SK-N-SH treated with all-trans-retinoic acid at 6 μM for 48 hours (cell line): ENCODE data around the gene ARHGAP24.

Source experiments
- ATAC-seq: fragments of 200-7000 bp; cut with Tn5 transposase; 3 replicates; pipeline ENCODE4 v1.9.1; 2020; ENCODE audit warnings: mild to moderate bottlenecking, moderate library complexity
- ARNTL ChIP-seq: fragments of 450-650 bp; formaldehyde crosslinking; IDR thresholded peaks from 2 replicates; pipeline ENCODE4 v1.5.0; 2020; ENCODE audit warnings: low read depth, mild to moderate bottlenecking, moderate library complexity, borderline replicate concordance
- BACH2 ChIP-seq: fragments of 250-450 bp; sonication (Bioruptor Pico); IDR thresholded peaks from 2 replicates; pipeline ENCODE4 v1.9.0; 2021; ENCODE audit warnings: mild to moderate bottlenecking, borderline replicate concordance
- ESRRG ChIP-seq: fragments of 250-450 bp; sonication (Bioruptor Pico); IDR thresholded peaks from 2 replicates; pipeline ENCODE4 v1.6.1; 2021; ENCODE audit warnings: mild to moderate bottlenecking
- GLIS3 ChIP-seq: fragments of 250-450 bp; sonication (Bioruptor Pico); IDR thresholded peaks from 2 replicates; pipeline ENCODE4 v1.5.0; 2020; ENCODE audit warnings: mild to moderate bottlenecking, moderate library complexity
- ISL1 ChIP-seq: fragments of 250-450 bp; sonication (Bioruptor Pico); IDR thresholded peaks from 2 replicates; pipeline ENCODE4 v2.1.2; 2022; ENCODE audit warnings: mild to moderate bottlenecking, moderate library complexity
- OSR1 ChIP-seq: fragments of 250-450 bp; sonication (Bioruptor Pico); IDR thresholded peaks from 2 replicates; pipeline ENCODE4 v1.8.0; 2022; ENCODE audit warnings: moderate library complexity, mild to moderate bottlenecking, inconsistent platforms
- PATZ1 ChIP-seq: fragments of 250-450 bp; sonication (Bioruptor Pico); IDR thresholded peaks from 2 replicates; pipeline ENCODE4 v1.8.0; 2020; ENCODE audit warnings: mild to moderate bottlenecking, moderate library complexity, borderline replicate concordance
- RARB ChIP-seq: fragments of 250-450 bp; sonication (Bioruptor Pico); IDR thresholded peaks from 2 replicates; pipeline ENCODE4 v1.8.0; 2021; ENCODE audit warnings: mild to moderate bottlenecking, moderate library complexity
- SNAI2 ChIP-seq: fragments of 250-450 bp; sonication (Bioruptor Pico); IDR thresholded peaks from 2 replicates; pipeline ENCODE4 v1.5.0; 2020; ENCODE audit warnings: mild to moderate bottlenecking, moderate library complexity
- TCF4 ChIP-seq: fragments of 250-450 bp; sonication (Bioruptor Pico); IDR thresholded peaks from 2 replicates; pipeline ENCODE4 v1.8.0; 2021; ENCODE audit warnings: mild to moderate bottlenecking, moderate library complexity, borderline replicate concordance
- TSHZ2 ChIP-seq: fragments of 250-450 bp; sonication (Bioruptor Pico); IDR thresholded peaks from 2 replicates; pipeline ENCODE4 v1.5.0; 2020; ENCODE audit warnings: mild to moderate bottlenecking, moderate library complexity
- ZC3H10 ChIP-seq: fragments of 250-450 bp; sonication (Bioruptor Pico); IDR thresholded peaks from 2 replicates; pipeline ENCODE4 v1.5.1; 2021; ENCODE audit warnings: mild to moderate bottlenecking, moderate library complexity
- ZFP3 ChIP-seq: fragments of 250-450 bp; sonication (Bioruptor Pico); IDR thresholded peaks from 2 replicates; pipeline ENCODE4 v1.5.0; 2020; ENCODE audit warnings: mild to moderate bottlenecking, moderate library complexity
- ZFP30 ChIP-seq: fragments of 450-650 bp; formaldehyde crosslinking; IDR thresholded peaks from 2 replicates; pipeline ENCODE4 v1.5.0; 2022; ENCODE audit warnings: mild to moderate bottlenecking, moderate library complexity
- ZNF565 ChIP-seq: fragments of 450-650 bp; formaldehyde crosslinking; conservative IDR thresholded peaks from 2 replicates; pipeline ENCODE4 v1.5.0; 2020; ENCODE audit warnings: low read depth, mild to moderate bottlenecking, moderate library complexity
- ZNF70 ChIP-seq: fragments of 450-650 bp; formaldehyde crosslinking; IDR thresholded peaks from 2 replicates; pipeline ENCODE4 v1.5.0; 2020; ENCODE audit warnings: mild to moderate bottlenecking, moderate library complexity
- ZNF8 ChIP-seq: fragments of 450-650 bp; formaldehyde crosslinking; IDR thresholded peaks from 2 replicates; pipeline ENCODE4 v1.5.0; 2020; ENCODE audit warnings: mild to moderate bottlenecking, moderate library complexity
- TF ChIP-seq, protein P1 (sequence below): fragments of 250-450 bp; sonication (Bioruptor Pico); IDR thresholded peaks from 2 replicates; pipeline ENCODE4 v1.5.1; 2021; ENCODE audit warnings: mild to moderate bottlenecking, moderate library complexity
- TF ChIP-seq, protein P2 (sequence below): fragments of 250-450 bp; sonication (Bioruptor Pico); IDR thresholded peaks from 2 replicates; pipeline ENCODE4 v1.5.1; 2020; ENCODE audit warnings: low read depth, mild to moderate bottlenecking, moderate library complexity
- TF ChIP-seq, protein P3 (sequence below): fragments of 250-450 bp; sonication (Bioruptor Pico); IDR thresholded peaks from 2 replicates; pipeline ENCODE4 v1.8.0; 2021; ENCODE audit warnings: low read depth, mild to moderate bottlenecking, moderate library complexity, borderline replicate concordance

The ARHGAP24 gene

GRCh38 chr4:85929961-85930665, 455.2 kb downstream of the ARHGAP24 start:
- TF ChIP-seq, protein P1, sequence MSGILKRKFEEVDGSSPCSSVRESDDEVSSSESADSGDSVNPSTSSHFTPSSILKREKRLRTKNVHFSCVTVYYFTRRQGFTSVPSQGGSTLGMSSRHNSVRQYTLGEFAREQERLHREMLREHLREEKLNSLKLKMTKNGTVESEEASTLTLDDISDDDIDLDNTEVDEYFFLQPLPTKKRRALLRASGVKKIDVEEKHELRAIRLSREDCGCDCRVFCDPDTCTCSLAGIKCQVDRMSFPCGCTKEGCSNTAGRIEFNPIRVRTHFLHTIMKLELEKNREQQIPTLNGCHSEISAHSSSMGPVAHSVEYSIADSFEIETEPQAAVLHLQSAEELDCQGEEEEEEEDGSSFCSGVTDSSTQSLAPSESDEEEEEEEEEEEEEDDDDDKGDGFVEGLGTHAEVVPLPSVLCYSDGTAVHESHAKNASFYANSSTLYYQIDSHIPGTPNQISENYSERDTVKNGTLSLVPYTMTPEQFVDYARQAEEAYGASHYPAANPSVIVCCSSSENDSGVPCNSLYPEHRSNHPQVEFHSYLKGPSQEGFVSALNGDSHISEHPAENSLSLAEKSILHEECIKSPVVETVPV (CRISPR knock-in tag), result no peak
- TF ChIP-seq ARNTL, result no peak
- no peak for TF ChIP-seq SNAI2 (CRISPR knock-in tag)
- ATAC-seq, result no peak

GRCh38 chr4:85932500-85933290, 457.7 kb downstream of the ARHGAP24 start:
- no peak for ATAC-seq
- TF ChIP-seq ZFP30 (CRISPR knock-in tag), result no peak

DNA sequence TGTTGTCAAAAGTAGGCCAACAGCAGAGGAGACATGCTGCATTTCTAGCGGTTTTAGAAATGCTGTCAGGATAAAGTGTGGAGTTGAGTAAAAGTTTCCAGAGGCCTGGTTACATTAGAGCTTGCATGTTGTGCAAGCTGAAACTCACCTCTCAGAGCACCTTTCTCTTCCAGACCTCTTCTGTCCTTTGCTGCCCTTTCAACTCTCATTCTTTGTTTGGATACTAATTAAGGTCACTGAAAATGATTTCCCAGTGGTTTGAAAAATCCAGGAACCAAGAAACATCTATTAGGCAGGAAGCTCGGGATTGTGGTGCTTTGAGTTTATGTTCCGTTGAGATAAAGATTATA, 458.3 kb downstream of the ARHGAP24 start:
- no peak for TF ChIP-seq ZFP3 (CRISPR knock-in tag)
- TF ChIP-seq TCF4, result no peak
- TF ChIP-seq ZFP30 (CRISPR knock-in tag), result no peak
- no peak for TF ChIP-seq ZNF70
- TF ChIP-seq, protein P1 (CRISPR knock-in tag), result no peak
- no peak for ATAC-seq

- ATAC-seq, result no peak
- TF ChIP-seq, protein P2, sequence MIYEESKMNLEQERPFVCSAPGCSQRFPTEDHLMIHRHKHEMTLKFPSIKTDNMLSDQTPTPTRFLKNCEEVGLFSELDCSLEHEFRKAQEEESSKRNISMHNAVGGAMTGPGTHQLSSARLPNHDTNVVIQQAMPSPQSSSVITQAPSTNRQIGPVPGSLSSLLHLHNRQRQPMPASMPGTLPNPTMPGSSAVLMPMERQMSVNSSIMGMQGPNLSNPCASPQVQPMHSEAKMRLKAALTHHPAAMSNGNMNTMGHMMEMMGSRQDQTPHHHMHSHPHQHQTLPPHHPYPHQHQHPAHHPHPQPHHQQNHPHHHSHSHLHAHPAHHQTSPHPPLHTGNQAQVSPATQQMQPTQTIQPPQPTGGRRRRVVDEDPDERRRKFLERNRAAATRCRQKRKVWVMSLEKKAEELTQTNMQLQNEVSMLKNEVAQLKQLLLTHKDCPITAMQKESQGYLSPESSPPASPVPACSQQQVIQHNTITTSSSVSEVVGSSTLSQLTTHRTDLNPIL (CRISPR knock-in tag), result no peak
- TF ChIP-seq ARNTL (no peak), PATZ1 (CRISPR knock-in tag) (no peak), TSHZ2 (CRISPR knock-in tag) (no peak), ESRRG (no peak), GLIS3 (CRISPR knock-in tag) (no peak), ZNF8 (CRISPR knock-in tag) (no peak), BACH2 (CRISPR knock-in tag) (no peak), ZC3H10 (CRISPR knock-in tag) (no peak), TCF4 (no peak), ISL1 (no peak), ZNF70 (no peak), RARB (CRISPR knock-in tag) (no peak), ZFP30 (CRISPR knock-in tag) (no peak), SNAI2 (CRISPR knock-in tag) (no peak), ZNF565 (no peak), OSR1 (CRISPR knock-in tag) (no peak)
- TF ChIP-seq, protein P1 (CRISPR knock-in tag), result no peak
- TF ChIP-seq, protein P3, sequence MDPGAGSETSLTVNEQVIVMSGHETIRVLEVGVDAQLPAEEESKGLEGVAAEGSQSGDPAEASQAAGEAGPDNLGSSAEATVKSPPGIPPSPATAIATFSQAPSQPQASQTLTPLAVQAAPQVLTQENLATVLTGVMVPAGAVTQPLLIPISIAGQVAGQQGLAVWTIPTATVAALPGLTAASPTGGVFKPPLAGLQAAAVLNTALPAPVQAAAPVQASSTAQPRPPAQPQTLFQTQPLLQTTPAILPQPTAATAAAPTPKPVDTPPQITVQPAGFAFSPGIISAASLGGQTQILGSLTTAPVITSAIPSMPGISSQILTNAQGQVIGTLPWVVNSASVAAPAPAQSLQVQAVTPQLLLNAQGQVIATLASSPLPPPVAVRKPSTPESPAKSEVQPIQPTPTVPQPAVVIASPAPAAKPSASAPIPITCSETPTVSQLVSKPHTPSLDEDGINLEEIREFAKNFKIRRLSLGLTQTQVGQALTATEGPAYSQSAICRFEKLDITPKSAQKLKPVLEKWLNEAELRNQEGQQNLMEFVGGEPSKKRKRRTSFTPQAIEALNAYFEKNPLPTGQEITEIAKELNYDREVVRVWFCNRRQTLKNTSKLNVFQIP (CRISPR knock-in tag), result no peak
These were observed 462.6 kb downstream of the ARHGAP24 start for GRCh38 chr4:85937507-85937906.
